Prostate gland (tissue), 2 donors: ENCODE measurements around the gene SURF1. TPM values are rescaled to one million over a fixed set of nuclear protein-coding genes. Genes with fewer than 3 reads are reported as not detected.
"Not testable (repeated sequence)": the region's sequence is repeated elsewhere in the genome, so short reads cannot be mapped to it uniquely, and the experiment has no call there.

Experiments
- DNase-seq: peaks from one replicate; pipeline ENCODE4 v3.0.0-alpha.2; 2019; ENCODE audit warnings: low spot score
- H3K27ac ChIP-seq, 2 donors: fragments of 200-600 bp; sonication (generic); 2 replicates each; pipeline ENCODE4 v1.5.1; 2017 to 2019
- H3K27me3 ChIP-seq: fragments of 200-600 bp; sonication (generic); replicated peaks from 2 replicates; pipeline ENCODE4 v1.5.1; 2019; ENCODE audit not compliant: insufficient read depth
- H3K36me3 ChIP-seq, 2 donors: fragments of 200-600 bp; sonication (generic); 1 replicate in 1 of 2; 2 replicates in 1 of 2; pipeline versions ENCODE4 v1.5.1 to v1.8.1; 2017 to 2019
- H3K4me1 ChIP-seq: fragments of 200-600 bp; sonication (generic); replicated peaks from 2 replicates; pipeline ENCODE4 v1.5.1; 2019
- H3K4me3 ChIP-seq, 2 donors: fragments of 200-600 bp; sonication (generic); 2 replicates each; pipeline ENCODE4 v1.5.1; 2017 to 2019
- H3K9me3 ChIP-seq: fragments of 200-600 bp; sonication (generic); 2 replicates; pipeline ENCODE4 v1.5.1; 2017
- CTCF ChIP-seq, 4 experiments: fragments of 200-600 bp in 2 of 4; fragments of 450-650 bp in 2 of 4; sonication (generic) in 2 of 4; IDR thresholded peaks; 1 replicate in 3 of 4; 2 replicates in 1 of 4; pipeline ENCODE4 v1.5.1; 2016 to 2019; ENCODE audit warnings: antibody characterized with exemption in 4 of 4, mild to moderate bottlenecking in 2 of 4, moderate library complexity in 2 of 4
- POLR2A ChIP-seq: fragments of 450-650 bp; IDR thresholded peaks from one replicate; pipeline ENCODE4 v1.6.1; 2016; ENCODE audit warnings: antibody characterized with exemption, mild to moderate bottlenecking
- POLR2AphosphoS5 ChIP-seq: sonication (generic); formaldehyde crosslinking; IDR thresholded peaks from one replicate; pipeline ENCODE4 v1.6.1; 2017; ENCODE audit warnings: antibody characterized with exemption
- WGBS: methylation state at CpG from one replicate; pipeline ENCODE4 v1.1.5; 2018; 5-methylcytosine and 5-hydroxymethylcytosine counted together
- intact Hi-C: fragments of 100-400 bp; cut with DNase I; formaldehyde crosslinking; loops from one replicate; pipeline ENCODE4 v1.14.2; 2022
- total RNA-seq, 2 donors: library from RNA; depleted of rRNA; stranded (reverse); fragments of >200 nt; gene quantifications; one replicate each; pipeline ENCODE4 v1.1.0, GENCODE V29; 2016

SURF1 gene
- total RNA-seq, 2 donors from 2014 or later: 53.3 to 73.8 TPM

DNA sequence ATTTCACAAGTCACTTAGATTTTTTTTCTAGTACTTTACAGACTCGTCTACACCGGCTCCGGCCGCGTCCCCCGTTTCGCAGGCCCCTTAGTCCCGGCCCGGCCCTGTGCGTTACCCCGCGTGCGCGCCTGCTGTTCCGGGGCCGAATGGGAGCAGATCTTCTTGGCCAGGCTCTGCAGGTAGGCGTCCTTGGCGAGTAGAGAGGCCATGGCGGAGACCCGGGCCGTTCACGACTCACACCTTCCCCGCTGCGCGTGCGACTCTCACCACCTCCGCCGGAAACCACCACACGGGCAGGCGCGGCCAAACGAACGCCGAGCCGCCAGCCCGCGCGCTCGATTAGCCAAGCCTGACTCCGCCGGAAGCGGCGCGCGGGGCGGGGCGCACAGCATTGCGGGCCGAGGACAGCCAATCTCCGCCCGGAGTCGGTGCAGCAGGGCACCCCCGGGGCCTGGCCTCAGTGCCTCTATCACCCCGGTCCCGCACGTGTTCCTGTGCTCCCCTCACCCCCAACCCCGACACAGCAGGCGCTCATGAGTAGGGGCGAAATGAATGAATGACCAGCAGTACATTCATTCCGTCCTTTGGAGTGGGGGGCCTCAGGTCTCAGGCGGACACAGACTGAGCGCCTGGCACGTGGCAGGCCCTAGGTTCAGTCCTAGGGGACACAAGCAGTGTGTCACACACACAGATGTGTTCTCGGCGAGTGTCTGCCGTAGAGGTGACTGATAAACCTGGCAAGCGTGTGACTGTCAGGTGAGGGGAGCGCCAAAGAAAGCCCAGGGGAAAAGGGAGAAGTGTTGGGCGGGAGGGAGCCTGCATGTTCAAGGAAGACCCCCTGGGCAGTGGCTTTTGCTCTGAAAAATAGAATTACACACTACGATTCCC is 20.1 kb downstream of the SURF1 start, which contains the start of gene SURF6:
SURF6 (minus strand) TSS at position 265 of the 888 bp plus-strand sequence; CDS start at position 209, 56 bp downstream.
- H3K27ac ChIP-seq: peak within 1 kb of the TSS; percentile 39 to 62
- intact Hi-C loops: no loop called here
- TF ChIP-seq POLR2A (peak; percentile 43), CTCF (IDR thresholded peaks at IDR 0.05) (peak in 2 of 4 experiments; percentile 31 to 40), POLR2AphosphoS5 (peak; percentile 98)
- no peaks in the 10 kb centered on the region for H3K27me3 ChIP-seq
- H3K36me3 ChIP-seq: peaks cover 17 to 20% of the 10 kb centered on the region in 2 donors
- no peaks in the 10 kb centered on the region for H3K9me3 ChIP-seq
- WGBS: 5% methylated on average over 61 of the region's 70 CpGs
- H3K4me1 ChIP-seq: peaks cover 5% of the 10 kb centered on the region
- H3K4me3 ChIP-seq: peak within 1 kb of the TSS; percentile 54 to 82
- DNase-seq: peak; percentile 88

- intact Hi-C loops: not testable (repeated sequence)
These were observed 21.4 kb downstream of the SURF1 start for GRCh38 chr9:133334888-133335287.

DNA sequence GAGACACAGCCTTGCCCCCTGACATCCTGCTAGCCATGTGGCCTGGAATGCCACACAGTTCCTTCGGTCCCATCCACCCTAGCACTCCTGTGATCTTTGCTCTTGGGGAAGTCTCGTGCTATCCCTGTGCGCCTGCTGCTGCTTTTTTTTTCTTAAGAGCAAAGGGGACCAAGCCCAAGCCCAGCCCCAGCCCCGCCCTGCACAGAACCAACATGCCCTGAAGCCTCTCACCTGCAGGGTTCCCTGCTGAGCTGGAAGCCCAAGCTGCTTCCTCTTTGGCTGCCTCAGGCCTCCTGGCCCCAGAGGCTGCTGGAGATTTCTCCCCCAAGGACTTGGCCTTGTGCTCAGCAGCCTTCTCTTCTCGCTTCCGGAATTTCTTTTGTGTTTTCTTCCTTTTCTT is 22.1 kb downstream of the SURF1 start:
- peaks cover 19 to 20% of the 10 kb centered on the region in 2 donors for H3K36me3 ChIP-seq
- intact Hi-C loops: no loop called here
- no peaks in the 10 kb centered on the region for H3K9me3 ChIP-seq
- H3K4me3 ChIP-seq: no peak overlapping the region
- TF ChIP-seq CTCF (IDR thresholded peaks at IDR 0.05): no peak
- TF ChIP-seq POLR2AphosphoS5: no peak
- TF ChIP-seq POLR2A: no peak
- H3K27me3 ChIP-seq: no peaks in the 10 kb centered on the region
- DNase-seq: no peak
- WGBS: 92% methylated on average over 6 of the region's 6 CpGs
- peaks cover 5% of the 10 kb centered on the region for H3K4me1 ChIP-seq
- no peak overlapping the region for H3K27ac ChIP-seq

More at GRCh38 chr9:133334888-133335287, 21.4 kb downstream of the SURF1 start:
- 77% methylated on average over 11 of the region's 11 CpGs for WGBS
- H3K9me3 ChIP-seq, H3K27me3 ChIP-seq, DNase-seq, H3K4me1 ChIP-seq, H3K27ac ChIP-seq: not testable (repeated sequence)
- Histone ChIP-seq H3K4me3 (peak overlapping the region; percentile 54 to 82), H3K36me3 (peaks cover 19 to 20% of the 10 kb centered on the region in 2 donors)

DNA sequence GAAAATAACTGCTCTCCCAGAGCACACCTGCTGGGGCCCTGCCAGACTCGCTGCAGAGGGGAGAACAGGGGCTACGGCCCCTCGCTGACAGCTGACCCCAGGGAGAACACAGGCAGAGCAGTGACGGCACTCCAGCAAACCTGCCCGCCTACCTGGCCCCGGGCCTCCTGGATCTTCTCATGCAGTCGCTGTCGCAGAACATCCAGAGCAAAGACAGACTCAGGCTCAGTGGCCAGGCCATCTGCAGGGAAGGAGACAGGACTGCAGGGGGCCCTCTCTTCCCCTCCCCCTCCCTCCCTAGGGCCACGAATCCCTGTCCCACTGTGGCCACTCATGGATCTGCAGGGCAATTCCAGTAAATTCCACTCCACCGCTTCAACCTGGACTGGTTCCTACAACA is 22.7 kb downstream of the SURF1 start:
- 93% methylated on average over 10 of the region's 10 CpGs for WGBS
- H3K9me3 ChIP-seq: no peaks in the 10 kb centered on the region
- H3K27ac ChIP-seq: no peak overlapping the region
- peaks cover 5% of the 10 kb centered on the region for H3K4me1 ChIP-seq
- H3K27me3 ChIP-seq: no peaks in the 10 kb centered on the region
- TF ChIP-seq POLR2AphosphoS5 (no peak), CTCF (IDR thresholded peaks at IDR 0.05) (no peak), POLR2A (no peak)
- DNase-seq: no peak
- intact Hi-C loops: no loop called here
- no peak overlapping the region for H3K4me3 ChIP-seq
- peaks cover 19 to 20% of the 10 kb centered on the region in 2 donors for H3K36me3 ChIP-seq

DNA sequence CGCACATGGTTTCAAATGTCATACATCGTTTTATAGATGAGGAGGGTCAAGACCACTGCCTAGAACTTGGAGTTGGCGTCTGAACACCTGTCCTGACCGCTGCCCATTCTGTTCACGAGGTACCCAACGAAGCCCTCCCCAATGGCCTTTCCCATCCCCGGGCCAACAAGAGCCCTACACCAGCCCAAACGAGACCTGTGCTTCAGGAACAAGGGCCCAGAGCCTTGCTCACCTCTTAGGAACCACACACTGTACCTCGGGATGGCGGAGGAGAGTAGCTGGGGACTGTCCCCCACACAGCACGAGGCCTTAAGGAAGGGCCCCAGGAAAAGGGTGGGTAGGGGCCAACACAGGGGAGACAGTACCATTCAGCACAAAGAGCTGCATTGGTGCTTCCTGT is 23.3 kb downstream of the SURF1 start:
- intact Hi-C loops: no loop called here
- 88% methylated on average over 11 of the region's 11 CpGs for WGBS
- Histone ChIP-seq H3K27ac (no peak overlapping the region), H3K36me3 (peaks cover 19 to 20% of the 10 kb centered on the region in 2 donors), H3K27me3 (no peaks in the 10 kb centered on the region), H3K4me3 (no peak overlapping the region), H3K4me1 (peaks cover 5% of the 10 kb centered on the region), H3K9me3 (no peaks in the 10 kb centered on the region)
- no peak for DNase-seq
- TF ChIP-seq POLR2AphosphoS5: no peak
- TF ChIP-seq POLR2A: no peak
- no peak for TF ChIP-seq CTCF (IDR thresholded peaks at IDR 0.05)
